ENCODE results near the gene ATP11B. TPM values are rescaled to one million over a fixed set of nuclear protein-coding genes. Genes with fewer than 3 reads are reported as not detected.

ATP11B gene
- total RNA-seq, 4 donors from 2014 or later: 59.0 to 117 (median 75.7) TPM

DNA sequence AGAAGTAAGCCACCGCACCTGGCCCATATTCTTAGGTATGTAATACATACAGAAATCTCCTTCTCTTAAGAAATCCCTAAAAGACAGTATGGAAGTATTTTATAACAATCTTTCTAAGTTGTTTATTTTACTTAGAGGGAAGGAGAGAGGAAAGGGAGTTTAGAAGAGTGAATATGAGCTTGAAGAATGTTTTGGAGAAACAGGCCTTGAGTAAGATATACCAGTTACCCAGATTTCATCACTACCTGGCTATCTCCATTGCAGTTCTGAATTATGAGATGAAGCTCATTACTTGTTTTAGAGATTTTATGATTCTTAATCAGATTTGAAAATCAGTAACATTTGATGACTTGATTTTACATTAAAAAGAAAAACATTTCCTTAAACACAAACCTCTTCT, 115.2 kb downstream of the ATP11B start:
- no peak for ATAC-seq (ENCODE audit: low FRiP score)
- TF ChIP-seq, protein P1, sequence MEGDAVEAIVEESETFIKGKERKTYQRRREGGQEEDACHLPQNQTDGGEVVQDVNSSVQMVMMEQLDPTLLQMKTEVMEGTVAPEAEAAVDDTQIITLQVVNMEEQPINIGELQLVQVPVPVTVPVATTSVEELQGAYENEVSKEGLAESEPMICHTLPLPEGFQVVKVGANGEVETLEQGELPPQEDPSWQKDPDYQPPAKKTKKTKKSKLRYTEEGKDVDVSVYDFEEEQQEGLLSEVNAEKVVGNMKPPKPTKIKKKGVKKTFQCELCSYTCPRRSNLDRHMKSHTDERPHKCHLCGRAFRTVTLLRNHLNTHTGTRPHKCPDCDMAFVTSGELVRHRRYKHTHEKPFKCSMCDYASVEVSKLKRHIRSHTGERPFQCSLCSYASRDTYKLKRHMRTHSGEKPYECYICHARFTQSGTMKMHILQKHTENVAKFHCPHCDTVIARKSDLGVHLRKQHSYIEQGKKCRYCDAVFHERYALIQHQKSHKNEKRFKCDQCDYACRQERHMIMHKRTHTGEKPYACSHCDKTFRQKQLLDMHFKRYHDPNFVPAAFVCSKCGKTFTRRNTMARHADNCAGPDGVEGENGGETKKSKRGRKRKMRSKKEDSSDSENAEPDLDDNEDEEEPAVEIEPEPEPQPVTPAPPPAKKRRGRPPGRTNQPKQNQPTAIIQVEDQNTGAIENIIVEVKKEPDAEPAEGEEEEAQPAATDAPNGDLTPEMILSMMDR (IDR thresholded peaks at IDR 0.05): no peak
- DNase-seq (ENCODE audit: low spot score): no peak

DNA sequence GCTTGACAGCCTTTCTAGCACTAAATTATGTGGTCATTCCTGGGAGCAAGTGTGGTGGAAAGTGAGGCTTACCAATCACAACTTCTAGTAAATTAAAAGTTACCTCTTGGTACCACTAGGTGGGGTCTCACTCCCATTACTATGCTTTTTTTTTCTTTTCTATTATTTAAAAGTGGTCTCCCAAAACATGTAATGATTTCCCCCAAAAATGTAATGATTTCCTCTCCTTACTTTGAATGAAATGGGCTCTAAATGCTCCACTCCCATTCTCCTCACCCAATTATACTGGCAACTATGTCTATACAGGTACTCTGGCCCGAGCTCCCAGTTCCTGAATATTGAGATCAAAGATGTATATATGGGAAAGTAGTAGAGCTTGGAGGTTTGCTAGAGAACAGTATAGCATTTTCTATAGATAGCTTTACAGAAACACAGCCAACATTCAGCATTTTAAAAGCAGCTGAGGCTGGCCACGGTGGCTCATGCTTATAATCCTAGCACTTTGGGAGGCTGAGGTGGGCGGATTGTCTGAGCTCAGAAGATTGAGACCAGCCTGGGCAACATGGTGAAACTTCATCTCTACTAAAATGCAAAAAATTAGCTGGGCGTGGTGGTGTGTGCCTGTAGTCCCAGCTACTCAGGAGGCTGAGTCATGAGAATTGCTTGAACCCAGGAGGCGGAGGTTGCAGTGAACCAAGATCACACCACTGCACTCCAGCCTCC, 116.2 kb downstream of the ATP11B start:
- ATAC-seq (ENCODE audit: low FRiP score) (no peak), DNase-seq (ENCODE audit: low spot score) (no peak)
- TF ChIP-seq, protein P1 (IDR thresholded peaks at IDR 0.05): no peak

DNA sequence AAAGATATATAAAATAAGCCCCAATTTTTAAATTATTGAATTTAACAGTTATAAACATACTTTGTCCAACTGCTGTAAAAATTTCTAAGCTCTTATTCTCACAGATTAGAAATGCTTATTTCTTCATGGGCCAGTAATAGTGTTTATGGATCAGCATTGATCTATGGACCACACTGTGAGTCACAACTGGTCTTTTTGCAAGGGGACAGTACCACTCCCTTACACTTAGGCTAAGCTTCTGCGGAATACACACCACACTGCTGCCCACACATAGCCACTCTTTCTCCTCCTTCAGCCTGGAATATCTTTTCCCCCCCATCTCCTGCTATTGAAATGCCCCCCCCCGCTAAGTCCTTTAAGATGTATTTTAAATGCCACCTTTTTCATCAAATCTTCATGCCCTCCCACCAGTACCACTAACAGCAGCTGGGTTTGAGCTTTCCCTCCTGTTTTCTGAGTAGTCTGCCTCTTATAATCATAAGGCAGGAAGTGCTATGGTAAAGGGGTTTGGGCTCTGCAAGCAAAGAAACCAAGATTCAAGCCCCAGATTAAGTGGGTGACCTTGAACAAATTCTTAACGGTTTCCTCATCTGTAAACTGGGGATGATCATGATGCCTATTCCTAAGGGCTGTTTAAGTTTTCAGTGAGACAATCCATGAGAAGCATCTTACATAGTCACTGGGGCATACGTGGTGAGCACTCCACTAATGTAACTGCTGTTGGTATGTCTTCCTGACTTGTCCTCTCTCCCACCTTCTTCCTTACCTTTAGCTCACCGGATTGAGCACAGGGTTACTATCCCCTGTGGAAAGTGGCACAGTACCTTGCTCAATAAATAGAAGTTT, 117.9 kb downstream of the ATP11B start:
- no peak for ATAC-seq (ENCODE audit: low FRiP score)
- no peak for DNase-seq (ENCODE audit: low spot score)
- TF ChIP-seq, protein P1 (IDR thresholded peaks at IDR 0.05): no peak

DNA sequence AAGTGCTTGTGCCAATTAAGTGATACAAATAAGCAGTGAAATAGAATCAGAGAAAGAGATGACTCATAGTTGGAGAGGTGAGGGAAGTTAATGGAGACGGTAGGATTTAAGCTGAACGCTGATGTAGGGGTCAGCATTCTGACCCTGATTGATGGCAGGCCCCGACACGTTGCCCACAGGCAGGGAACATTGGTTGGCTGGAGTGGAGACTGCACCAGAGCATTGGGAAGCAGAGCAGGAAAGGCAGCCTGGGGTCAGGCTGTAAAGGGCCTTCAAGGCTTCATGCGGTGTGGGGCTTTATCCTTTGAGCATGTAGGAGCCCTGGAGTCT, 118.4 kb downstream of the ATP11B start:
- ATAC-seq (ENCODE audit: low FRiP score) (no peak), DNase-seq (ENCODE audit: low spot score) (no peak)
- TF ChIP-seq, protein P1 (IDR thresholded peaks at IDR 0.05): no peak

DNA sequence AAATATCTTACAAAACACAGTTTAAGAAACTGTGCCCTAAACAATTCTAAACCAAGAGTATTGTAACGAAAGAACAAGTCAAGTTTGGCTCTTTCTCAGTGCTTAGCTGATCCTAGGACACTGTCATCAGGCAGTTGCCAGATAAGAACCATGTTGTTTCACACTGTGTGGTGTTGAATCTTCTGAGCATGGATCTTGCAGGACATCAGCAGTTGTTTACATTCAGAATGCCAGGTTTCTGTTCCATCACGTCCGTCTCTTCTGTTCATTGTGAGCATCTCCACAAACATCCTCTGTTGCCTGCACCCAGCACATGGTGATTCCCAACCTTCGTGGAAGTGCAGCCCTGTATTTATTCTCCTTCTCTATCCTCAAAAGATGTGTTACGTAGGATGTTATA, 119.2 kb downstream of the ATP11B start:
- DNase-seq (ENCODE audit: low spot score): no peak
- ATAC-seq (ENCODE audit: low FRiP score): no peak
- TF ChIP-seq, protein P1 (IDR thresholded peaks at IDR 0.05): no peak

DNA sequence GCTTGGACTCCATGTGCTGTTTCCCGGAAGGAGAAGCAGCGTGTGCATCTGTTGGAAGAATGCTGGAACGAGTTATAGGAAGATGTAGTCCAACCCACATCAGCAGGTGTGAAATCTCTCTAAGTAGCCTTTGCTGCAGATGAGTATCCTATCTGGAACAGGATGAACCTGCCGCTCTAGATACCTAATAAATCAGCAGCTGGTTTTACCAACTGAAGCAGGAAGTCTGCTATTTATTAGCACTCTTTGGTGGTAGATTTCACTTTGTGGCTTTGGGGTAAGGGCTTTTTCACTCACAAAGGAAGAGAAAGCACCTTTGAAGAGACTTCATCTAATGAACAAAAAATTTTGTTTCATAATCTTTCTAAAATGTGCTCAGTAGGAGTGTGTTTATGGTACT, 120.6 kb downstream of the ATP11B start:
- no peak for DNase-seq (ENCODE audit: low spot score)
- ATAC-seq (ENCODE audit: low FRiP score): no peak
- TF ChIP-seq, protein P1 (IDR thresholded peaks at IDR 0.05): no peak

Data from omental fat pad (tissue), 4 donors.